HEK293 (cell line): ENCODE results near the gene SSBP2.

ENCODE experiments used
- CTCF ChIA-PET: fragments of 350-600 bp; formaldehyde crosslinking; extraction: SDS; loops from one replicate; lab custom pipeline; 2021; ENCODE audit warnings: antibody characterized with exemption; lab: Yijun Ruan, JAX
- POLR2A ChIA-PET: fragments of 300-600 bp; formaldehyde crosslinking; extraction: SDS; loops from one replicate; lab custom pipeline; 2020; ENCODE audit warnings: antibody characterized with exemption, inconsistent platforms; lab: Yijun Ruan, JAX
- H3K27ac ChIP-seq: fragments of 200-500 bp; sonication (Bioruptor generic); 2 replicates; pipeline ENCODE4 v1.5.1; 2014; ENCODE audit warnings: low read depth, low read length, control low read depth, inconsistent platforms; ENCODE audit errors: extremely low read depth
- H3K36me3 ChIP-seq, 2 experiments: fragments of 200-500 bp in 1 of 2; sonication (Bioruptor generic) in 1 of 2; 1 replicate in 1 of 2; 2 replicates in 1 of 2; pipeline ENCODE4 v1.5.1; 2014 to 2017; ENCODE audit warnings: inconsistent platforms in 2 of 2, low read length in 2 of 2; ENCODE audit not compliant: control insufficient read depth in 2 of 2, insufficient read depth in 1 of 2
- H3K4me1 ChIP-seq: fragments of 200-500 bp; sonication (Bioruptor generic); 2 replicates; pipeline ENCODE4 v1.5.1; 2014; ENCODE audit warnings: mild to moderate bottlenecking, low read length, inconsistent platforms; ENCODE audit not compliant: control insufficient read depth, insufficient read depth
- H3K4me3 ChIP-seq: 2 replicates; pipeline ENCODE4 v1.5.1; 2011; ENCODE audit warnings: low read depth, mild to moderate bottlenecking, control low read depth, low read length, moderate library complexity
- H3K9me3 ChIP-seq: fragments of 200-500 bp; sonication (Bioruptor generic); 2 replicates; pipeline ENCODE4 v1.5.1; 2014; ENCODE audit warnings: low read depth, low read length, inconsistent platforms; ENCODE audit not compliant: control insufficient read depth, insufficient read depth
- ELK4 ChIP-seq: IDR thresholded peaks from 2 replicates; pipeline ENCODE4 v1.6.1; 2011; ENCODE audit warnings: mild to moderate bottlenecking, low read depth, low read length, borderline replicate concordance
- KLF10 ChIP-seq: fragments of 450-650 bp; IDR thresholded peaks from 2 replicates; pipeline ENCODE4 v1.5.1; 2018; ENCODE audit warnings: missing biosample characterization, mild to moderate bottlenecking, missing genetic modification characterization
- KLF17 ChIP-seq: fragments of 450-650 bp; formaldehyde crosslinking; IDR thresholded peaks from 2 replicates; pipeline ENCODE4 v1.5.1; 2016; ENCODE audit warnings: missing biosample characterization, missing genetic modification characterization
- SP2 ChIP-seq: fragments of 450-650 bp; formaldehyde crosslinking; IDR thresholded peaks from 2 replicates; pipeline ENCODE4 v1.5.1; 2016; ENCODE audit warnings: missing biosample characterization, missing genetic modification characterization
- ZBTB1 ChIP-seq: fragments of 450-650 bp; formaldehyde crosslinking; IDR thresholded peaks from 2 replicates; pipeline ENCODE4 v1.5.1; 2016; ENCODE audit warnings: missing biosample characterization, missing genetic modification characterization
- ZNF114 ChIP-seq: fragments of 450-650 bp; formaldehyde crosslinking; IDR thresholded peaks from 2 replicates; pipeline ENCODE4 v1.5.0; 2017; ENCODE audit warnings: missing biosample characterization, missing genetic modification characterization
- ZNF132 ChIP-seq: fragments of 450-650 bp; formaldehyde crosslinking; IDR thresholded peaks from 2 replicates; pipeline ENCODE4 v1.5.1; 2017; ENCODE audit warnings: missing biosample characterization, missing genetic modification characterization, borderline replicate concordance
- ZNF140 ChIP-seq: fragments of 450-650 bp; formaldehyde crosslinking; IDR thresholded peaks from 2 replicates; pipeline ENCODE4 v1.5.1; 2016; ENCODE audit warnings: missing biosample characterization, missing genetic modification characterization
- ZNF175 ChIP-seq: fragments of 450-650 bp; formaldehyde crosslinking; IDR thresholded peaks from 2 replicates; pipeline ENCODE4 v1.5.1; 2016; ENCODE audit warnings: missing biosample characterization, missing genetic modification characterization
- ZNF221 ChIP-seq: fragments of 450-650 bp; formaldehyde crosslinking; IDR thresholded peaks from 2 replicates; pipeline ENCODE4 v1.5.1; 2017; ENCODE audit warnings: missing biosample characterization, missing genetic modification characterization, borderline replicate concordance
- ZNF239 ChIP-seq: fragments of 450-650 bp; formaldehyde crosslinking; IDR thresholded peaks from 2 replicates; pipeline ENCODE4 v1.5.1; 2016; ENCODE audit warnings: missing biosample characterization, missing genetic modification characterization
- ZNF274 ChIP-seq, 2 experiments: fragments of 200-500 bp in 1 of 2; fragments of 450-650 bp in 1 of 2; sonication (Bioruptor generic) in 1 of 2; formaldehyde crosslinking in 1 of 2; IDR thresholded peaks; 2 replicates each; pipeline versions ENCODE4 v1.5.1 to v1.6.1; 2014 to 2016; ENCODE audit warnings: borderline replicate concordance in 1 of 2, inconsistent platforms in 1 of 2, low read length in 1 of 2, missing biosample characterization in 1 of 2, missing genetic modification characterization in 1 of 2
- ZNF394 ChIP-seq: fragments of 450-650 bp; formaldehyde crosslinking; IDR thresholded peaks from 2 replicates; pipeline ENCODE4 v1.5.1; 2016; ENCODE audit warnings: missing biosample characterization, missing genetic modification characterization, mild to moderate bottlenecking, moderate library complexity, borderline replicate concordance
- ZNF404 ChIP-seq: fragments of 450-650 bp; formaldehyde crosslinking; IDR thresholded peaks from 2 replicates; pipeline ENCODE4 v1.5.1; 2017; ENCODE audit warnings: missing biosample characterization, missing genetic modification characterization
- ZNF48 ChIP-seq: fragments of 450-650 bp; formaldehyde crosslinking; IDR thresholded peaks from 2 replicates; pipeline ENCODE4 v1.5.1; 2016; ENCODE audit warnings: missing biosample characterization, missing genetic modification characterization
- ZNF513 ChIP-seq: fragments of 450-650 bp; IDR thresholded peaks from 2 replicates; pipeline ENCODE4 v1.5.1; 2018; ENCODE audit warnings: missing biosample characterization, missing genetic modification characterization
- ZNF530 ChIP-seq: fragments of 450-650 bp; formaldehyde crosslinking; IDR thresholded peaks from 2 replicates; pipeline ENCODE4 v1.5.1; 2016; ENCODE audit warnings: low read depth, missing biosample characterization, missing genetic modification characterization
- ZNF558 ChIP-seq: fragments of 450-650 bp; formaldehyde crosslinking; IDR thresholded peaks from 2 replicates; pipeline ENCODE4 v1.5.1; 2016; ENCODE audit warnings: missing biosample characterization, missing genetic modification characterization
- ZNF610 ChIP-seq: fragments of 450-650 bp; formaldehyde crosslinking; IDR thresholded peaks from 2 replicates; pipeline ENCODE4 v1.5.1; 2016; ENCODE audit warnings: missing biosample characterization, missing genetic modification characterization, borderline replicate concordance
- ZNF626 ChIP-seq: fragments of 450-650 bp; sonication (Bioruptor Pico); formaldehyde crosslinking; IDR thresholded peaks from 2 replicates; pipeline ENCODE4 v1.5.1; 2018; ENCODE audit warnings: missing biosample characterization, missing genetic modification characterization, inconsistent platforms
- ZNF785 ChIP-seq: fragments of 450-650 bp; formaldehyde crosslinking; IDR thresholded peaks from 2 replicates; pipeline ENCODE4 v1.5.1; 2016; ENCODE audit warnings: missing biosample characterization, missing genetic modification characterization
- ZNF791 ChIP-seq: fragments of 450-650 bp; formaldehyde crosslinking; IDR thresholded peaks from 2 replicates; pipeline ENCODE4 v1.5.1; 2016; ENCODE audit warnings: missing biosample characterization, missing genetic modification characterization
- ZNF830 ChIP-seq: fragments of 450-650 bp; IDR thresholded peaks from 2 replicates; pipeline ENCODE4 v1.5.0; 2018; ENCODE audit warnings: missing biosample characterization, missing genetic modification characterization, low read depth, mild to moderate bottlenecking, moderate library complexity
- ZNF843 ChIP-seq: fragments of 450-650 bp; formaldehyde crosslinking; IDR thresholded peaks from 2 replicates; pipeline ENCODE4 v1.5.1; 2016; ENCODE audit warnings: missing biosample characterization, missing genetic modification characterization
- TF ChIP-seq, protein P1 (sequence below): fragments of 450-650 bp; formaldehyde crosslinking; IDR thresholded peaks from 2 replicates; pipeline ENCODE4 v1.5.1; 2016; ENCODE audit warnings: missing biosample characterization, missing genetic modification characterization
- TF ChIP-seq, protein P2 (sequence below): fragments of 450-650 bp; formaldehyde crosslinking; IDR thresholded peaks from 2 replicates; pipeline ENCODE4 v1.5.1; 2017; ENCODE audit warnings: missing biosample characterization, missing genetic modification characterization

Gene SSBP2

GRCh38 chr5:81522571-81522970, 228.3 kb downstream of the SSBP2 start:
- no peak overlapping the region for H3K27ac ChIP-seq
- no peaks in the 10 kb centered on the region for H3K36me3 ChIP-seq
- H3K4me1 ChIP-seq = no peaks in the 10 kb centered on the region
- POLR2A ChIA-PET = no interaction called here
- CTCF ChIA-PET = interaction anchor here (0.6 to 1.8 kb wide), 2 partner anchors 10 to 1646 kb away, joined by 3 to 4 read pairs; no protein-coding TSS in a partner anchor
- no peak overlapping the region for H3K4me3 ChIP-seq
- TF ChIP-seq ZNF530 (tag by site-specific recombination) = no peak
- TF ChIP-seq ZNF175 (tag by site-specific recombination) = no peak
- TF ChIP-seq ZBTB1 = no peak
- no peak for TF ChIP-seq ZNF140
- TF ChIP-seq ZNF843 = no peak
- no peak for TF ChIP-seq ZNF626 (tag by site-specific recombination)
- TF ChIP-seq ZNF132 (tag by site-specific recombination) = no peak
- TF ChIP-seq ZNF114 = no peak
- TF ChIP-seq ELK4 = no peak
- TF ChIP-seq ZNF221 = no peak
- TF ChIP-seq KLF10 = no peak
- no peak for TF ChIP-seq ZNF558 (tag by site-specific recombination)
- TF ChIP-seq ZNF48 (tag by site-specific recombination) = no peak
- no peak for TF ChIP-seq ZNF239 (tag by site-specific recombination)
- TF ChIP-seq ZNF610 (tag by site-specific recombination) = no peak
- no peak for TF ChIP-seq KLF17 (tag by site-specific recombination)
- no peak for TF ChIP-seq ZNF513 (tag by site-specific recombination)
- no peak for TF ChIP-seq ZNF830 (tag by site-specific recombination)
- H3K9me3 ChIP-seq = no peaks in the 10 kb centered on the region

DNA sequence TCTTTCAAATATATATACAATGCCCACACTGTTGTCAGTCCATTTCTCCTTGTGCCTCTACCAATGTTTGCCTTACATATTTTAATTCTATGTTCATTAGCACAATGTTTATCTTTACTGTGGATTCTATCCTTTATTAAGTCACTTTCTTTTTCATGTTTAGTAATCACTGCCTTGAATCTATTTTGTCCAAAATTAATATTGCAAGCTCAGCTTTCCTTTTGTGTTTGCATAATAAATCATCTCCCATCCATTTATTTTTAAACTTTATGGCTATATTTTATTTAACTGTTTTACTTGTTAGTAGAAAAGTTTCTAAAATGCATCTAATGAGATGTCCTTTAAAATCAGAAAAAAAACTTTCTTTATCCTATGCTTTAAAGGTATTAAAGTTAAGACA, 230.1 kb downstream of the SSBP2 start:
- no peaks in the 10 kb centered on the region for H3K36me3 ChIP-seq
- no peak overlapping the region for H3K27ac ChIP-seq
- TF ChIP-seq ZNF274 (IDR thresholded peaks at IDR 0.05; ENCODE audit: low read length) (no peak), ZNF274 (tag by site-specific recombination; IDR thresholded peaks at IDR 0.05; ENCODE audit: borderline replicate concordance) (no peak), SP2 (tag by site-specific recombination) (no peak), ZNF404 (tag by site-specific recombination) (no peak), ZNF785 (no peak), ZNF791 (tag by site-specific recombination) (no peak), ZNF513 (tag by site-specific recombination) (no peak), ZNF394 (tag by site-specific recombination) (no peak)
- TF ChIP-seq, protein P1, sequence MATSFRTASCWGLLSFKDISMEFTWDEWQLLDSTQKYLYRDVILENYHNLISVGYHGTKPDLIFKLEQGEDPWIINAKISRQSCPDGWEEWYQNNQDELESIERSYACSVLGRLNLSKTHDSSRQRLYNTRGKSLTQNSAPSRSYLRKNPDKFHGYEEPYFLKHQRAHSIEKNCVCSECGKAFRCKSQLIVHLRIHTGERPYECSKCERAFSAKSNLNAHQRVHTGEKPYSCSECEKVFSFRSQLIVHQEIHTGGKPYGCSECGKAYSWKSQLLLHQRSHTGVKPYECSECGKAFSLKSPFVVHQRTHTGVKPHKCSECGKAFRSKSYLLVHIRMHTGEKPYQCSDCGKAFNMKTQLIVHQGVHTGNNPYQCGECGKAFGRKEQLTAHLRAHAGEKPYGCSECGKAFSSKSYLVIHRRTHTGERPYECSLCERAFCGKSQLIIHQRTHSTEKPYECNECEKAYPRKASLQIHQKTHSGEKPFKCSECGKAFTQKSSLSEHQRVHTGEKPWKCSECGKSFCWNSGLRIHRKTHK = no peak
- TF ChIP-seq, protein P2, sequence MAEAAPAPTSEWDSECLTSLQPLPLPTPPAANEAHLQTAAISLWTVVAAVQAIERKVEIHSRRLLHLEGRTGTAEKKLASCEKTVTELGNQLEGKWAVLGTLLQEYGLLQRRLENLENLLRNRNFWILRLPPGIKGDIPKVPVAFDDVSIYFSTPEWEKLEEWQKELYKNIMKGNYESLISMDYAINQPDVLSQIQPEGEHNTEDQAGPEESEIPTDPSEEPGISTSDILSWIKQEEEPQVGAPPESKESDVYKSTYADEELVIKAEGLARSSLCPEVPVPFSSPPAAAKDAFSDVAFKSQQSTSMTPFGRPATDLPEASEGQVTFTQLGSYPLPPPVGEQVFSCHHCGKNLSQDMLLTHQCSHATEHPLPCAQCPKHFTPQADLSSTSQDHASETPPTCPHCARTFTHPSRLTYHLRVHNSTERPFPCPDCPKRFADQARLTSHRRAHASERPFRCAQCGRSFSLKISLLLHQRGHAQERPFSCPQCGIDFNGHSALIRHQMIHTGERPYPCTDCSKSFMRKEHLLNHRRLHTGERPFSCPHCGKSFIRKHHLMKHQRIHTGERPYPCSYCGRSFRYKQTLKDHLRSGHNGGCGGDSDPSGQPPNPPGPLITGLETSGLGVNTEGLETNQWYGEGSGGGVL = no peak
- POLR2A ChIA-PET = no interaction called here
- no peaks in the 10 kb centered on the region for H3K4me1 ChIP-seq
- CTCF ChIA-PET = no interaction called here
- no peak overlapping the region for H3K4me3 ChIP-seq
- no peaks in the 10 kb centered on the region for H3K9me3 ChIP-seq
